ENCODE measurements around the gene CDH13. TPM values are rescaled to one million over a fixed set of nuclear protein-coding genes. Genes with fewer than 3 reads are reported as not detected.

The CDH13 gene
- total RNA-seq, 1 donor from 2014 or later, result 14.3 TPM

DNA sequence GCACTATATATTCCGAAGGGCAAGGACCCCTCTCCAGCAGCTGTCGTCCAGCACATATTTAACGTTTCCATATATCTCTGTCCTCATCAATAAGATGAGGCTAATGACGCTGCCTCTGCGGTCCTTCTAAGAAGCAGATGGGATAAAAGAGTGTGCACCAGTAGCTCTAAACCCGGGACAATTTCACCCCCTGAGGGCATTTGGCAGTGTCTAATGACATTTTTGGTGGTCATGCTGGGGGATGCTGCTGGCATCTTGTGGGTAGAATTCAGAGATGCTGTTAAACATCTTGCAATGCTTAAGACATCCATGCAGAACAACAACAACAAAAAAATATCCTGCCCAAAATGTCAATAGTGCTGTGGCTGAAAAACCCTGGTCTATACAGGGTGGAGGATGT, 372.9 kb downstream of the CDH13 start:
- TF ChIP-seq, protein P1, sequence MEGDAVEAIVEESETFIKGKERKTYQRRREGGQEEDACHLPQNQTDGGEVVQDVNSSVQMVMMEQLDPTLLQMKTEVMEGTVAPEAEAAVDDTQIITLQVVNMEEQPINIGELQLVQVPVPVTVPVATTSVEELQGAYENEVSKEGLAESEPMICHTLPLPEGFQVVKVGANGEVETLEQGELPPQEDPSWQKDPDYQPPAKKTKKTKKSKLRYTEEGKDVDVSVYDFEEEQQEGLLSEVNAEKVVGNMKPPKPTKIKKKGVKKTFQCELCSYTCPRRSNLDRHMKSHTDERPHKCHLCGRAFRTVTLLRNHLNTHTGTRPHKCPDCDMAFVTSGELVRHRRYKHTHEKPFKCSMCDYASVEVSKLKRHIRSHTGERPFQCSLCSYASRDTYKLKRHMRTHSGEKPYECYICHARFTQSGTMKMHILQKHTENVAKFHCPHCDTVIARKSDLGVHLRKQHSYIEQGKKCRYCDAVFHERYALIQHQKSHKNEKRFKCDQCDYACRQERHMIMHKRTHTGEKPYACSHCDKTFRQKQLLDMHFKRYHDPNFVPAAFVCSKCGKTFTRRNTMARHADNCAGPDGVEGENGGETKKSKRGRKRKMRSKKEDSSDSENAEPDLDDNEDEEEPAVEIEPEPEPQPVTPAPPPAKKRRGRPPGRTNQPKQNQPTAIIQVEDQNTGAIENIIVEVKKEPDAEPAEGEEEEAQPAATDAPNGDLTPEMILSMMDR (IDR thresholded peaks at IDR 0.05), result no peak
- no peak overlapping the region for H3K27ac ChIP-seq
- DNase-seq (no peak), ATAC-seq (no peak)
- H3K4me3 ChIP-seq, result no peak overlapping the region
- peaks cover 10% of the 10 kb centered on the region for H3K4me1 ChIP-seq
- intact Hi-C loops (cut with DNase I), result no loop called here
- no peaks in the 10 kb centered on the region for H3K27me3 ChIP-seq (ENCODE audit: low read depth)
- no peaks in the 10 kb centered on the region for H3K36me3 ChIP-seq
- no peaks in the 10 kb centered on the region for H3K9me3 ChIP-seq

DNA sequence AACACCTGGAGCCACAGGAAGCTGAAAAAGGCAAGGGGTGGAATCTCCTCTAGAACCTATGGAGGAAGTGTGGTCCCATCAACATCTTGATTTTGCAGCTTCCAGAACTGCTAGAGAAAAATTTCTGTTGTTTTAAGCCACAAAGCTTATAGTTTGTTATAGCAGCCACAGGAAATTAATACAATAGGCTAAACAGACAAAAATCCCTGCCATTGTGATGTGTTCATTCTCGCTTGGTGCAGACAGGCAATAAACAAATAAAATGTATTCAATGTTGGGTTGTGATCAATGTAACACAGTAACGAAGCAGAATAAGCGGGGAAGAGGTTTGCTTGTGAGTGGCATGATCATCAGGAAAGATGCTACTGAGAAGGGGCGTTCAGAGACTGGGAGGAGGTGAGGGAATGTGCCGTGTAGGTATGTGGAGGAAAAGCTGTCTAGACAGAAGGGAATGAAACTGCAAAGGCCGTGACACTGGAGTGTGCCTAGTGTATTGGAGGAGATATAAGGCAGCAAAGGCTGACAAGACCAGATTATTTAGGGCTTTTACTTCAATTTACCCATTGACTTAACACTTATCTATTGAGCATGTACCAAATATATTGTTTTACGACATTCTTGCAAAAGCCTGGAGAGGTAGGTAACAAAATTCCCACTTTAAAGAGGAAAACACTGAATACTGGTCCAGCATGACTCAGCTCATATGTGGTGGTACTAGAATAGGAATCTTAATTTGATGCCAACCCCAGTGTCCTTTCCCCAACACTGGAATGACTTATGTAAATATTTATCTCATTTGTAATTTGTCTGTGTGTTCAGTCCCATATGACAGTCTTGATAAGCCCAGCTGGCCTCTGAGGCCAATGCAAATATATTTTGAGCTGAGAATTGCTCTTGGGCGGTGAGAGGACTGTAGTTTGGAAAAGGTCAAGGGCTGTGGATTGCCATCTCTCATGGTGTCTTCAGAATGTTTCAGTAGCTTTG, 375.9 kb downstream of the CDH13 start:
- Histone ChIP-seq H3K36me3 (no peaks in the 10 kb centered on the region), H3K9me3 (no peaks in the 10 kb centered on the region), H3K27me3 (ENCODE audit: low read depth) (no peaks in the 10 kb centered on the region), H3K4me1 (peaks cover 17% of the 10 kb centered on the region), H3K4me3 (no peak overlapping the region), H3K27ac (no peak overlapping the region)
- TF ChIP-seq, protein P1 (IDR thresholded peaks at IDR 0.05), result no peak
- DNase-seq (no peak), ATAC-seq (no peak)
- intact Hi-C loops (cut with DNase I), result no loop called here

DNA sequence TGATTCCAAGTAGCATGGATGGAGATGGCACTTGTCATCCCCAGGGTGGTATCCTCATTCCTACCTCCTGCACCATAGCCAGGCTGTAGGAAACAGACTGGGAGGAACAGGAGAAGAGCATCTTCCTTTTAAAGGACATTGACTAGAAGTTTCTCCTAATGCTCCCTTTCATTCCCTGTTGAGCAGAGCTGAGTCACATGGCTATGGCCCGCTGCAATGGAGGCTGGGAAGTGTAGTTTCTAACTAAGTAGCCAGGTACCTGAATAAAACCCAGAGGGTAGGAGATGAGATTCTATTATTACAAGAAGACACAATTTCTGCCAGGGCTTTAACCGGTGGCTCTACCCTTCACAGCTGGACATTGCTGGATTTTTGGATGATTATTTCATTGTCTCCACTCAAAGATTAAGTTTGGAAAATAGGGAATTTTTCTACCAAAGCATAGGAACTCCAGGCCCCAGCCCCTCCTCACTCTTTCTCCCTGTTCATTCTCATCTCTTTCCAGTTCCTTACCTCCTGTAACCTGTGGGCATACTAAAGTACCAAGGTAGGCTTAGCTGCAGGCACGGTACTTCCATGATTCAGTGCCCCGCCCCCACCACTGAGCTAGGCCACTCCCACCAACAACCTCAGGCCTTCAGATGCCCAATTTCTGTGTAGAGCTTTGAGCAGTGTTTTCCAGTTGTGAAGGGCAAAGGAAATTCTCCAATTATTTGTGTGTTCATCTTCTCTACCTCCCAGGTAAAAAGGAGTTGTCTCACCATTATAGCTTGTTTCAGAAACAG, 378.3 kb downstream of the CDH13 start:
- Histone ChIP-seq H3K27ac (no peak overlapping the region), H3K4me1 (peaks cover 17% of the 10 kb centered on the region), H3K36me3 (no peaks in the 10 kb centered on the region), H3K4me3 (no peak overlapping the region), H3K9me3 (no peaks in the 10 kb centered on the region), H3K27me3 (ENCODE audit: low read depth) (no peaks in the 10 kb centered on the region)
- ATAC-seq (no peak), DNase-seq (no peak)
- TF ChIP-seq, protein P1 (IDR thresholded peaks at IDR 0.05), result no peak
- intact Hi-C loops (cut with DNase I), result no loop called here

DNA sequence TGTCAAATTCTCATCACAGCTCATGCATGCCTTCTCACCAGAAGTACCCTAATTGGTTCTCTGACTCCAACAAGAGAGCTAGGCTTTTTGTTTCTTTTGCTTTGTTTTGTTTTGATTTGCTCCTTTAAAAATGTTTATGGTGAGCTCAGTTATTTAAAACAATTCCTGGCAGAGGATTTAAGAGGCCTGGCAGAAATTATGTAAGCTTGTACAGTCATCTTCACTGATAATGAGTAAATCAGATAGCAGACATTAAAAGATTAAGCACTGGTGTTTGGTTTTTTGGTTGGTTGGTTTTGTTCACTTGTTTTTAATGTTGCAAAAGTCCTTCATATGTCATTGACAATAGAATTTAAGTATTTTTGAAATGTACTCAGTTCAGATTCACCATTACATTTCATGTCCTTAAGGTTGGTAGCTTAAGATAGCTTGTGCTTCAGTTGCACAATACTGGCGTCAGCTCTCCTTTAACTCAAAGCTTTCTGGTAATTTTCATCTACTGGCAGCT, 378.9 kb downstream of the CDH13 start:
- no peaks in the 10 kb centered on the region for H3K27me3 ChIP-seq (ENCODE audit: low read depth)

More for the DNA sequence above, 378.9 kb downstream of the CDH13 start:
- H3K36me3 ChIP-seq, result no peaks in the 10 kb centered on the region
- H3K4me1 ChIP-seq, result peaks cover 17% of the 10 kb centered on the region
- H3K4me3 ChIP-seq, result no peak overlapping the region
- no peak for DNase-seq
- ATAC-seq, result no peak
- TF ChIP-seq, protein P1 (IDR thresholded peaks at IDR 0.05), result no peak
- intact Hi-C loops (cut with DNase I), result no loop called here
- no peak overlapping the region for H3K27ac ChIP-seq
- H3K9me3 ChIP-seq, result no peaks in the 10 kb centered on the region
